KOPT-K1 (cell line): Measurements from ENCODE around the gene KMT2A.
"Not testable (repeated sequence)": the region's sequence is repeated elsewhere in the genome, so short reads cannot be mapped to it uniquely, and the experiment has no call there.

Experiments
- H3K27ac ChIP-seq: fragments of 200-600 bp; sonication (generic); 2 replicates; pipeline ENCODE4 v1.5.1; 2016; ENCODE audit warnings: antibody characterized with exemption, mild to moderate bottlenecking, low read depth, low read length; ENCODE audit not compliant: poor library complexity, severe bottlenecking
- H3K36me3 ChIP-seq: fragments of 200-600 bp; sonication (generic); 2 replicates; pipeline ENCODE4 v1.5.1; 2017; ENCODE audit warnings: antibody characterized with exemption, mild to moderate bottlenecking, low read length, moderate library complexity; ENCODE audit not compliant: insufficient read depth
- H3K9me3 ChIP-seq: fragments of 200-600 bp; sonication (generic); 2 replicates; pipeline ENCODE4 v1.5.1; 2017; ENCODE audit warnings: antibody characterized with exemption, low read length, mild to moderate bottlenecking; ENCODE audit not compliant: insufficient read depth, poor library complexity, severe bottlenecking

KMT2A gene

GRCh38 chr11:118442908-118443589 lies 6.8 kb downstream of the KMT2A start:
- Histone ChIP-seq H3K36me3 (peaks cover 91% of the 10 kb centered on the region), H3K27ac (no peak overlapping the region), H3K9me3 (no peaks in the 10 kb centered on the region)

DNA sequence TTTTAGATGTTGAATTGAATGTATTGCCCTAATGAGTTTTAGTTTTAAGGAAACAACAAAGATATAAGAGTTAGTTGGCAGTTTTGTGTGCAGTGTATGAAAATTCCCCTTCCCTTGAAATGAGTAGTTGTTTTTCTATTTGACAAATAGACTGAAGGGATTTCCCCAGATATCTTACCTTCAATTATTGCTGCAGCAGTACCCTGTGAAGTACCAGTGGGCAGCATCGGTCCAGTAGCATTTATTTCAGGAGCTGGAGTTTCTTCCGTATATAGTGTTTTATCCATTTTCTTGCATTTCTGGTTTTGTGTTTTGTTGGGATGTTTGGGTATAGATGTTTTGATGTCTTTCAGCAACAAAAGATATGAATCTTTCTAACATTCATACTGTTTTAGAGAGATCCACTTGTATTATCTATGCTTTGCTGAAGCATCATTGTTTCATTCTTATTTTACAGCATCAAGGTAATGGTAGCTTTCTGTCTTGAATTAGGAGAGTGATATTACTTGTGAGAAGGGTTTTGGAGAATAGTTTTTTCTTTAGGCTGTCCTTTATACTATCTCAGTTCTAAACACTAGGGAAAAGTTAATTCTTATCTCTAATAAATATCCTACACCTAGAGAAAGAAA lies 7.4 kb downstream of the KMT2A start:
- peaks cover 97% of the 10 kb centered on the region for H3K36me3 ChIP-seq
- H3K9me3 ChIP-seq: no peaks in the 10 kb centered on the region
- H3K27ac ChIP-seq: no peak overlapping the region

GRCh38 chr11:118447423-118447822 lies 11.1 kb downstream of the KMT2A start:
- Histone ChIP-seq H3K27ac (no peak overlapping the region), H3K36me3 (peaks cover 88% of the 10 kb centered on the region), H3K9me3 (no peaks in the 10 kb centered on the region)

GRCh38 chr11:118448294-118448693 lies 12.0 kb downstream of the KMT2A start:
- no peak overlapping the region for H3K27ac ChIP-seq
- H3K36me3 ChIP-seq: peaks cover 88% of the 10 kb centered on the region
- no peaks in the 10 kb centered on the region for H3K9me3 ChIP-seq

DNA sequence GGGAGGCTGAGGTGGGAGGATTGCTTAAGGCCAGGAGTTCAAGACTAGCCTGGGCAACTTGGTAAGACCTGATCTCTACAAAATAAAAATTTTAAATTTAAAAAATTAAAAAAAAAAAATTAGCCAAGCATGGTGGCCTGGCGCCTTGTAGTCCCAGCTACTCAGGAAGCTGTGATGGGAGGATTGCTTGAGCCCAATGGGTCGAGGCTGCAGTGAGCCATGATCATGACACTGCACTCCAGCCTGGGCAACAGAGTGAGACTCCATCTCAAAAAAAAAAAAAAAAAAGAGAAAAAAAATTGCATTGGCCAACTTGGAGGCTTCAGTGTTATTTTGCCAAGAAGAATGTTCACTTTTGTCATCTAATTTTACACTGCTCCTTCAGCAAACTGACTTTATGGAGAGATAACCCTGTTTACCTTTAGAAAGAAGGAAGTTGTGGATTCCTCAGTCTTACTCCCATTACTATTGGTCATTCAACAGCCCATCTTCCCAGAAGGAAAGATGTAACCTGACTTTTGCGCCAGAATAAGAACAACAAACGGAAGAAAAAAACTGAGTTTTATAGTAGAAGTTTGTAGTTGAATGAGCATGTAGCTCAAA lies 13.1 kb downstream of the KMT2A start:
- no peaks in the 10 kb centered on the region for H3K9me3 ChIP-seq
- no peak overlapping the region for H3K27ac ChIP-seq
- H3K36me3 ChIP-seq: peaks cover 88% of the 10 kb centered on the region

GRCh38 chr11:118450451-118450850 lies 14.2 kb downstream of the KMT2A start:
- H3K9me3 ChIP-seq: no peaks in the 10 kb centered on the region
- H3K36me3 ChIP-seq: peaks cover 85% of the 10 kb centered on the region
- H3K27ac ChIP-seq: no peak overlapping the region

DNA sequence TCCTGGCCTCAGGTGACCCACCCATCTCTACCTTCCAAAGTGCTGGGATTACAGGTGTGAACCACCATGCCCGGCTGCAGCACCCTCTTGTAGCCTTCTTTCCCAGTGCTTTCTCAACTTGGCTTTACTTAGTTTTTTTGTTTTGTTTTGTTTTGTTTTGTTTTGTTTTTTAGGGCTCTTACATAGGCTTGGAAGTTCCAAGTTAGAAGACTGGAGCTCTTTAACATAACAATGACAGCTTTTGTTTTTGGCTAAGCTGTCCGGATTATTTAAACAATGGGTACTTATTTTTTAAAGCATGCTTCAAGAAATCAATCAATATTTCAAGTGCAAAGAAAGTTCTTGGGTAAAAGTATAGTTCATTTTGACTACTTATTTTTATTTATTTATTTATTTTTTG lies 25.9 kb downstream of the KMT2A start:
- Histone ChIP-seq H3K9me3 (no peaks in the 10 kb centered on the region), H3K36me3 (peaks cover 63% of the 10 kb centered on the region), H3K27ac (no peak overlapping the region)

- H3K27ac ChIP-seq, H3K9me3 ChIP-seq: not testable (repeated sequence)
- H3K36me3 ChIP-seq: peaks cover 74% of the 10 kb centered on the region
Observed at GRCh38 chr11:118468968-118469367, 32.7 kb downstream of the KMT2A start.

GRCh38 chr11:118471030-118471429 lies 34.7 kb downstream of the KMT2A start:
- H3K9me3 ChIP-seq: no peaks in the 10 kb centered on the region
- H3K36me3 ChIP-seq: peaks cover 83% of the 10 kb centered on the region
- no peak overlapping the region for H3K27ac ChIP-seq

DNA sequence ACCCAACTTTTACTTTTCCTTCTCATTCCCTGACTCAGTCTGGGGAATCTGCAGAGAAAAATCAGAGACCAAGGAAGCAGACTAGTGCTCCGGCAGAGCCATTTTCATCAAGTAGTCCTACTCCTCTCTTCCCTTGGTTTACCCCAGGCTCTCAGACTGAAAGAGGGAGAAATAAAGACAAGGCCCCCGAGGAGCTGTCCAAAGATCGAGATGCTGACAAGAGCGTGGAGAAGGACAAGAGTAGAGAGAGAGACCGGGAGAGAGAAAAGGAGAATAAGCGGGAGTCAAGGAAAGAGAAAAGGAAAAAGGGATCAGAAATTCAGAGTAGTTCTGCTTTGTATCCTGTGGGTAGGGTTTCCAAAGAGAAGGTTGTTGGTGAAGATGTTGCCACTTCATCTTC lies 37.2 kb downstream of the KMT2A start:
- H3K27ac ChIP-seq: no peak overlapping the region
- H3K36me3 ChIP-seq: peaks cover 99% of the 10 kb centered on the region
- H3K9me3 ChIP-seq: no peaks in the 10 kb centered on the region

- H3K27ac ChIP-seq: no peak overlapping the region
- peaks cover 100% of the 10 kb centered on the region for H3K36me3 ChIP-seq
Observed at GRCh38 chr11:118476676-118477075, 40.4 kb downstream of the KMT2A start.

GRCh38 chr11:118481238-118481637 lies 44.9 kb downstream of the KMT2A start:
- H3K9me3 ChIP-seq, H3K27ac ChIP-seq: not testable (repeated sequence)
- peaks cover 100% of the 10 kb centered on the region for H3K36me3 ChIP-seq

More at GRCh38 chr11:118476676-118477075, 40.4 kb downstream of the KMT2A start:
- no peaks in the 10 kb centered on the region for H3K9me3 ChIP-seq

DNA sequence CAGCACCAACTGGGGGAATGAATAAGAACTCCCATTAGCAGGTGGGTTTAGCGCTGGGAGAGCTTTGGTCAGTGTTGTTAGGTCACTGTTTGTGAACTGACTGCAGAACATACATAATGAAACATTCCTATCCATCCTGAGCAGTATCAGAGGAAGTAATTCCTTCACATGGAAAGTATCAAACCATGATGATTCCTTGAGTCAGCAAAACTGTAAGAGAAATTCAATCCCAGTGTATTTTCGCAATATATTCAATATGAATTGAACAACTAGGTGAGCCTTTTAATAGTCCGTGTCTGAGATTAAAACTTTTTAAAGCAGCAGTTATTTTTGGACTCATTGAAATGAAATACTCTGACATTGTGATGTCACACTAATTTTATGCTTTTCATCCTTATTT lies 48.1 kb downstream of the KMT2A start:
- peaks cover 97% of the 10 kb centered on the region for H3K36me3 ChIP-seq
- H3K9me3 ChIP-seq: no peaks in the 10 kb centered on the region
- H3K27ac ChIP-seq: no peak overlapping the region

GRCh38 chr11:118485273-118485672 lies 49.0 kb downstream of the KMT2A start:
- H3K9me3 ChIP-seq: no peaks in the 10 kb centered on the region
- H3K27ac ChIP-seq: no peak overlapping the region
- H3K36me3 ChIP-seq: peaks cover 97% of the 10 kb centered on the region

GRCh38 chr11:118488480-118489109 lies 52.3 kb downstream of the KMT2A start:
- H3K36me3 ChIP-seq: peaks cover 97% of the 10 kb centered on the region
- no peak overlapping the region for H3K27ac ChIP-seq

More at GRCh38 chr11:118488480-118489109, 52.3 kb downstream of the KMT2A start:
- H3K9me3 ChIP-seq: no peaks in the 10 kb centered on the region
